Right kidney (tissue), 1 donor: ENCODE measurements around the gene RHOXF2.
A peak's percentile ranks its signal among the peaks of the same experiment; 100 is the strongest.

Experiments
- DNase-seq: peaks from one replicate; pipeline ENCODE4 v3.0.0-alpha.2; 2016

RHOXF2 gene

GRCh38 chrX:120200851-120201250, 42.4 kb downstream of the RHOXF2 start:
- DNase-seq, result no peak

GRCh38 chrX:120205816-120206753, 47.7 kb downstream of the RHOXF2 start:
- no peak for DNase-seq

GRCh38 chrX:120207009-120207605, 48.7 kb downstream of the RHOXF2 start:
- no peak for DNase-seq

GRCh38 chrX:120213438-120214265, 55.2 kb downstream of the RHOXF2 start:
- peak; percentile 30 for DNase-seq
